GM12865 (cell line): ENCODE measurements around the gene OR51B5.
"Not testable (repeated sequence)": the region's sequence is repeated elsewhere in the genome, so short reads cannot be mapped to it uniquely, and the experiment has no call there.

ENCODE experiments used
- DNase-seq: peaks from one replicate; pipeline ENCODE4 v3.0.0; 2010; ENCODE audit warnings: low read depth
- H3K4me3 ChIP-seq: 2 replicates; pipeline ENCODE4 v1.5.1; 2011; ENCODE audit warnings: mild to moderate bottlenecking, low read depth, low read length, control low read depth
- CTCF ChIP-seq: IDR thresholded peaks from 2 replicates; pipeline ENCODE4 v1.5.1; 2011; ENCODE audit warnings: low read length, control low read depth, low read depth, inconsistent platforms; ENCODE audit not compliant: insufficient read depth; ENCODE audit errors: missing control alignments

OR51B5 gene

GRCh38 chr11:5335170-5335569 is 8.2 kb downstream of the OR51B5 start:
- no peak for TF ChIP-seq CTCF
- DNase-seq: no peak
- no peak overlapping the region for H3K4me3 ChIP-seq

GRCh38 chr11:5324197-5324596 is 19.1 kb downstream of the OR51B5 start, which contains the start of gene OR51B2:
TSS of gene OR51B2 (minus strand) at chr11:5324297. CDS start at chr11:5324297, 0 bp downstream.
- no peak within 1 kb of the TSS for H3K4me3 ChIP-seq
- no peak for TF ChIP-seq CTCF
- DNase-seq: no peak

GRCh38 chr11:5317292-5317691 is 26.0 kb downstream of the OR51B5 start:
- DNase-seq: no peak
- H3K4me3 ChIP-seq: no peak overlapping the region
- no peak for TF ChIP-seq CTCF

GRCh38 chr11:5313326-5314023 is 29.8 kb downstream of the OR51B5 start:
- not testable (repeated sequence) for H3K4me3 ChIP-seq, DNase-seq

GRCh38 chr11:5310423-5310822 is 32.9 kb downstream of the OR51B5 start:
- TF ChIP-seq CTCF: no peak
- no peak for DNase-seq
- no peak overlapping the region for H3K4me3 ChIP-seq

GRCh38 chr11:5307256-5308019 is 35.9 kb downstream of the OR51B5 start:
- DNase-seq: no peak
- H3K4me3 ChIP-seq: no peak overlapping the region
- no peak for TF ChIP-seq CTCF

- no peak for DNase-seq
- H3K4me3 ChIP-seq: no peak overlapping the region
- no peak for TF ChIP-seq CTCF
Observed at GRCh38 chr11:5304046-5304445, 39.3 kb downstream of the OR51B5 start.
